B cell (primary cell): ENCODE results near the gene GFOD1.

ENCODE experiments used
- EZH2 ChIP-seq: IDR thresholded peaks from 2 replicates; pipeline ENCODE4 v1.6.1; 2012; ENCODE audit warnings: borderline replicate concordance, low read depth, mild to moderate bottlenecking, moderate library complexity, low read length; ENCODE audit not compliant: insufficient read depth, poor library complexity, severe bottlenecking
- TF ChIP-seq, protein P1 (sequence below): fragments of 200-600 bp; IDR thresholded peaks from one replicate; pipeline ENCODE4 v1.8.0; 2022; ENCODE audit warnings: antibody characterized with exemption, mild to moderate bottlenecking

GRCh38 chr6:13531956-13532355, 44.6 kb upstream of the GFOD1 start:
- TF ChIP-seq, protein P1, sequence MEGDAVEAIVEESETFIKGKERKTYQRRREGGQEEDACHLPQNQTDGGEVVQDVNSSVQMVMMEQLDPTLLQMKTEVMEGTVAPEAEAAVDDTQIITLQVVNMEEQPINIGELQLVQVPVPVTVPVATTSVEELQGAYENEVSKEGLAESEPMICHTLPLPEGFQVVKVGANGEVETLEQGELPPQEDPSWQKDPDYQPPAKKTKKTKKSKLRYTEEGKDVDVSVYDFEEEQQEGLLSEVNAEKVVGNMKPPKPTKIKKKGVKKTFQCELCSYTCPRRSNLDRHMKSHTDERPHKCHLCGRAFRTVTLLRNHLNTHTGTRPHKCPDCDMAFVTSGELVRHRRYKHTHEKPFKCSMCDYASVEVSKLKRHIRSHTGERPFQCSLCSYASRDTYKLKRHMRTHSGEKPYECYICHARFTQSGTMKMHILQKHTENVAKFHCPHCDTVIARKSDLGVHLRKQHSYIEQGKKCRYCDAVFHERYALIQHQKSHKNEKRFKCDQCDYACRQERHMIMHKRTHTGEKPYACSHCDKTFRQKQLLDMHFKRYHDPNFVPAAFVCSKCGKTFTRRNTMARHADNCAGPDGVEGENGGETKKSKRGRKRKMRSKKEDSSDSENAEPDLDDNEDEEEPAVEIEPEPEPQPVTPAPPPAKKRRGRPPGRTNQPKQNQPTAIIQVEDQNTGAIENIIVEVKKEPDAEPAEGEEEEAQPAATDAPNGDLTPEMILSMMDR = no peak
- TF ChIP-seq EZH2 = no peak
